Erythroblast (primary cell): Measurements from ENCODE around the gene CBFB.

Experiments
- GATA1 ChIP-seq: IDR thresholded peaks from 2 replicates; pipeline ENCODE4 v1.6.1; 2011; ENCODE audit warnings: low read depth, mild to moderate bottlenecking, control low read depth, low read length, moderate library complexity
- POLR2A ChIP-seq: IDR thresholded peaks from 2 replicates; pipeline ENCODE4 v1.6.1; 2011; ENCODE audit warnings: mild to moderate bottlenecking, low read length

- TF ChIP-seq POLR2A (no peak), GATA1 (no peak)
Measured at GRCh38 chr16:67104845-67105244, 75.9 kb downstream of the CBFB start.
